ENCODE results near the gene NMU. TPM values are rescaled to one million over a fixed set of nuclear protein-coding genes. Genes with fewer than 3 reads are reported as not detected.
A peak's percentile ranks its signal among the peaks of the same experiment; 100 is the strongest.
"Not testable (repeated sequence)": the region's sequence is repeated elsewhere in the genome, so short reads cannot be mapped to it uniquely, and the experiment has no call there.

The NMU gene, protein sequence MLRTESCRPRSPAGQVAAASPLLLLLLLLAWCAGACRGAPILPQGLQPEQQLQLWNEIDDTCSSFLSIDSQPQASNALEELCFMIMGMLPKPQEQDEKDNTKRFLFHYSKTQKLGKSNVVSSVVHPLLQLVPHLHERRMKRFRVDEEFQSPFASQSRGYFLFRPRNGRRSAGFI
- not detected for polyA plus RNA-seq (2013, experiment 1 of 2; ENCODE audit: insufficient read length)
- not detected for polyA plus RNA-seq (2013, experiment 2 of 2; ENCODE audit: insufficient read length)

DNA sequence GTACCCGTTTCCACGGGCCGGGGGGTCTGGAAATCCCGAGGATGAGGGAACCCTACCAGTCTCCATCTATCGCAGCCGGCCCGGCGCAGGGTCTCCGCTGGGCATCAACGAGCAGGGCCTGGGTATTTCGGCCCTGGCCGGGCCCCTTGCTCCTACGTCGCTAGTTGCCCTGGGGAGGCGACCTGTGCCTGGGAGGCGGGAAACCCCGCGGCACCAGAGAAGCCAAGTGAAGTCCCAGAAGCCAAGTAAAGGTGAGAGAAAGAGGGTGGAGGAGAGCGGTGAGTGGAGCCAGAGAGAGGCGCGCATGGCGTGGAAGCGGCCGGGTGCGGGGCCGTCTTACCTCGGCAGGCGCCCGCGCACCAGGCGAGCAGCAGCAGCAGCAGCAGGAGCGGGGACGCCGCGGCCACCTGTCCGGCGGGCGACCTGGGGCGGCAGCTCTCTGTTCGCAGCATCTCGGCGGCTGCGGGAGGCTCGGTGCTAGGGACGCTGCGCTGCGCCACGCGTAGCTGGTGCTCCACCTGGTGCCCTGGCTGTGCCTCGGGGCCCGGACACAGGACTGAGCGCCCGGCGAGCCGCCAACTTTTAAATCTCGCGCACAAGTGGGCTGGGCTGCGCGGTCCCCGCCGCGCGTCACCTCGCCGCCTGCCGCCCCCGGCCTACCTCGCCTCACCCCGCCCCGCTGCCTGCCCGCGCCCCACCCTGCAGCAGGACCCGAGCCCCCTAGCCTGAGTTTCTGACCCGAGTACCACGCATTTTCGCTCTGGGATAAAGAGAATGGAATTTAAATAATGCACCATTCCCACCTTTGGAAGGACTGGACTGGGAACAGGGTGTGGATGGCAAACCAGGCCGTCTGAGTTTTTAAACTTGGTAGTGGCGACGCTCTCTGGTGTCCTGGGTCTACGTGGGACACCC, at the start of gene NMU:
Gene NMU (minus strand): TSS at position 558 of the 915 bp plus-strand sequence. CDS start 106 bp downstream, at position 452.
- DNase-seq: peak; percentile 18

DNA sequence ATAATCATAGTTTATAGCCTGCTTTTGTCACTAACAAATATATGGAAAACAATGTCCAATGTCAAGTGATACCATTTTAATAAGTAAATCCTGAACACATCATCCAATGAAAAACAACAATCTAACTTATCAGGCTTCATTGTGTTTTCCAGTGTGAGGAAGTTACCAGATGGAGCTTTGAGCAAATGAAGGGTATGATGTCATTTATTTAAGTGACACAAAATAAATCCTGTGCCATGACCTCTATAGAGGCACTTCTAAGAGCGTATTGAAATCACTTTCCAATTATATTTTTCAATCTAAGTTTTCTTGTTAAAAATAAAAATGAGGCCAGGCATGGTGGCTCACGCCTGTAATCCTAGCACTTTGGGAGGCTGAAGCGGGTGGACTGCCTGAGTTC, 48.2 kb upstream of the NMU start:
- DNase-seq: no peak

DNA sequence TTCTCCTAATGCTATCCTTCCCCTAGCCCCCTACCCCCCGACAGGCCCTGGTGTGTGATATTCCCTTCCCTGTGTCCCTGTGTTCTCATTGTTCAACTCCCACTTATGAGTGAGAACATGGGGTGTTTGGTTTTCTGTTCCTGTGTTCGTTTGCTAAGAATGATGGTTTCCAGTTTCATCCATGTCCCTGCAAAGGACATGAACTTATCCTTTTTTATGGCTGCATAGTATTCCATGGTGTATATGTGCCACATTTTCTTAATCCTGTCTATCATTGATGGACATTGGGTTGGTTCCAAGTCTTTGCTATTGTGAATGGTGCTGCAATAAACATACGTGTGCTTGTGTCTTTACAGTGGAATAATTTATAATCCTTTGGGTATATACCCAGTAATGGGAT, 46.7 kb upstream of the NMU start:
- not testable (repeated sequence) for DNase-seq

DNA sequence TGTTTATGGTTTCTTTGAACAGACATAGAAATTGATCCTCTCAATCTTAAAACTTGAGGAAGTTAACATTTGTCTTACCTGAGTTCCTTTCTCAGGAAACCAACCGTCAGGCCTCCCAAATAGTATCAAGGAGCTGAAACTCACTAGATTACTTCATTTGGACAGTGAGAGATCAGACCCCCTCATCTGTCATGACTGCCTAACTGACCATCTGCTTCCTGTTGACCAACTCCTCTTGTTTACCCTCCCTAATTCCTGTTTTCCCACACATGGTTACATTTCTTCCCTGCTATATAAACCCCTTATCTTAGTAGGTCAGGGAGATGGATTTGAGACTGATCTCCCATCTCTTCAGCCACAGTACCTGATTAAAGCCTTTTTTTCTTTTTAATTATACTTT, 46.2 kb upstream of the NMU start:
- no peak for DNase-seq

DNA sequence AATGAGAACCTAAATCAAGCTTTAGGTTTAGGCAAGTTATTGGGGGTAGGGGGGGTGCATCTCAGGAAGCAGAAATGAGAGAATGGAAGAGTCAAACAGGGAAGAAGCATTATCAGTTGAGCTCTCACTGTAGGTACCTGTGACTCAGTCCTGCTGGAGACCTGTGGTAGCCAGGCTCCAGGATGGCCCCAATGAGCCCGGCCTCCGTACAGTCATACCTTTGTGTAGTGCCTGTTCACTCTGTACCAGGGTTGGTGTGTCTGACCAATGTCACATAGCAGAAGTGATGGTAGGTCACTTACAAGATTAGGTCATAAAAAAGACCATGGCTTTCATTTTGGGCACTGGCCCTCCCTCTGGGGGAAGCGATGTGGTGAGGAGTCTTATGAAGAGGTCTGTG, 45.3 kb upstream of the NMU start:
- DNase-seq: no peak

DNA sequence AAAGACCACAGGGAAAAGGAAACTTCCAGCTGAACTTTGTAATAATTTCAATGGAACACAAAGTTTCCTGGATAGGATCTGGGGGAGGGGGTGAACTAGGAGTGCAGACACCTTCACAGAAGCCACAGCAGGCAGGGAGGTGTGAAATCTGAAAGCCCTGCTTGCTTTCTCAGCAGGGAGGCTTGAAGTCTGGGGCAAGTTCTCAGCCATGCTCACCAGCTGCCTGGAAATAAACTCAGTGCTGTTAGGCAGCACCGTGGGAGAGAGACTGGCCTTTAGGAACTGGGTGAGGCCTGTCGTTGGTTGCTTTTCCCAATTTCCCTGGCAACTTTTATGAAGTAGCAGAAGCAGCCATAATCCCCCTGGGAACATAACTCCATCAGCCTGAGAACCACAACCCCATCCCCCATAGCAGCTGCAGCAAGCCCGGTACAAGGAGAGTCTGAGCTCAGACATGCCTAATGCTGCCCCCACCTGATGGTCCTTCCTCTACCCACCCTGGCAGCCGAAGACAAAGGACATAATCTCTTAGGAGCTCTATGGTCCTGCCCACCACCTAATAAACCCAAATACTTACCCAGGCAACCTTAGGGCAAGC, 39.2 kb upstream of the NMU start:
- DNase-seq: peak; percentile 12

DNA sequence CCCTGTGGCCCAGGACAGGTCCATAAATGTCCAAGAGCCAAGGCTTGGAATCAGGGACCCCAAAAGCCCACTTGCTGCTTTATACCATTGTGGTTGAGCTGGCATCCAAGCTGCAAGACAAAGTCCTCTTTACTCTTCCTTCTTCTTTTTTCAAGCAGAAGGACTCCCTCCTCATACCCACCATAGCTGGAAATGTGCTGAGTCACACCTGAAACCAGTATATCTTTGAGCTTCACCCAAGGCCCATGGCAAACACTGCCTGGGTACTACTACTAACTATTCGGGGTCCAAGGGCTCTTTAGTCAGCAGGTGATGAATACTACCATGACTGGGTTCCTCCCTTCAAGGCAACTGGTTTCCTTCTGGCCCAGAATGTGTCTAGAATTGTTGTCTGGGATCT, 37.3 kb upstream of the NMU start:
- DNase-seq: no peak

DNA sequence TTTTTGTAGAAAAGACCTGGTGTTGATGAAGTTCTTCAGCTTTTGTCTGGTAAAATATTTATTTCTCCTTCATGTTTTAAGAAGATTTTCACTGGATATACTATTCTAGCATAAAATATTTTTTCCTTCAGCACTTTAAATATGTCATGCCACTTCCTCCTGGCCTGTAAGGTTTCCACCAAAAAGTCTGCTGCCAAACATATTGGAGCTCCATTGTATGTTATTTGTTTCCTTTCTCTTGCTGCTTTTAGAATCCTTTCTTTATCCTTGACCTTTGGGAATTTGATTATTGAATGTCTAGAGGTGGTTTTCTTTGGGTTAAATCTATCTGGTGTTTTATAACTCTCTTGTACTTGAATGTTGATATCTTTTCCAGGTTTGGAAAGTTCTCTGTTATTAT, 35.6 kb upstream of the NMU start:
- DNase-seq: no peak

DNA sequence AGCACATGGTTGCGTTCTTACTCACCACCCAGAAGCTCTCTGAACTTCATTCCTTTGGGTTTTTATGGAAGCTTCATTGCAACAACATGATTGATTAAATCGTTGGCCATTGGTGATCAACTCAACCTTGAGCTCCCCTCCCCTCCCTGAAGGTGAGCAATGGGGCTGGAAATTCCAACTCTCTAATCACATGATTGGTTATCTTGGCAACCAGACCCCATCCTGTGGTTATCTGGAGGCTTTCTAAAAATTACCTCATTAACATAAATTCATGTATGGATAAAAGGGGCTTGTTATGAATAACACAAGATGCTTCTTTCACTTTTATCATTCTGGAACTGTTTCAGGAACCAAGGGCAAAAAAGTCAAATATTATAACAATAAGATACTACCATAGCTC, 34.6 kb upstream of the NMU start:
- DNase-seq: no peak

DNA sequence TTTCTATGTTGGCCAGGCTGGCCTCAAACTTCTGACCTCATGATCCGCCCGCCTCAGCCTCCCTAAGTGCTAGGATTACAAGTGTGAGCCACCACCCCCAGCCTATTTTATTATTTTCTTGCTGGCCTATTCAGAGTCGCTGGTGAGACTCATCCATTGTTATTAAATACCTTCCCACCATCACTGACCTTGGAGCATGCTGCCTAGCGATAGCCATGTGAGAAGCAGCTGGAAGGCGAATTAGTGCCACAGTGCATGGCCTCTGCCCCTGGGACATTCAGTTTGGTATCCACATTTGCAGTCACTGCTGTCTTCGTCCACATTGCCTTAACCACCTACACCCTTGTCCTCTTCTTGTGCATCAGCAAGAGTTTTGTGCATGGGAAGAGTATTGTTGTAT, 32.4 kb upstream of the NMU start:
- DNase-seq: no peak

DNA sequence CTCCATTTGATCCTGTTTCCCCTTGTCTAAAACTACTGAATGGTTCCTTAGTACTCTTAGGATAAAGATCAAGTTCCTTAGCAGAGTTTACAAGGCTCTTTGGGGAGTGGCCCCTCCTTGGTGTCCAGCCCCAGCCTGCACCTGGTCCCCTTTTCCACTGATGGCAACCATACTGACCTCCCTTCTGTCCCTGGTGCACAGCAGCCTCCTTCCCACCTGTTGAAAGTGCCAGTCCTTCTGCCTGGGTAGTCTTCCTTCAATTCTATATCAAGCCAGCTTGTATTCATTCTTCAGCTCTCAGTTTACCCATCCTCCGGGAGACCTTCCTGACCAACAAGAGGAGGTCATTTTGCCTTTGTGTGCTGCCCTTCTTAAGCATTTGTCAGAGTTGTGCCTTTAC, 30.4 kb upstream of the NMU start:
- DNase-seq: no peak

DNA sequence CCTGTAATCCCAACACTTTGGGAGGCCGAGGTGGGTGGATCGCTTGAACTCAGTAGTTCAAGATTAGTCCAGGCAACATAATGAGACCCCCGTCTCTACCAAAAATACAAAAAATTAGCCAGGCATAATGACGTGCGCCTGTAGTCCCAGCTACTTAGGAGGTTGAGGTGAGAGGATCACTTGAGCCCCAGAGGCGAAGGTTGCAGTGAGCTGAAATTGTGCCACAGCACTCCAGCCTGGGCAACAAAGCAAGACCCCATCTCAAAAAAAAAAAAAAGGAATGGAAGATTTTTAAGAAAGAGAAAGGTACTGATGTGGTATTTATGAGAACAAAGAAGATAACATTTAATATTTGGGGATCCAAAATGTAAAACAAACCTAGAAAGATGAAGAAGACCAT, 27.0 kb upstream of the NMU start:
- no peak for DNase-seq

DNA sequence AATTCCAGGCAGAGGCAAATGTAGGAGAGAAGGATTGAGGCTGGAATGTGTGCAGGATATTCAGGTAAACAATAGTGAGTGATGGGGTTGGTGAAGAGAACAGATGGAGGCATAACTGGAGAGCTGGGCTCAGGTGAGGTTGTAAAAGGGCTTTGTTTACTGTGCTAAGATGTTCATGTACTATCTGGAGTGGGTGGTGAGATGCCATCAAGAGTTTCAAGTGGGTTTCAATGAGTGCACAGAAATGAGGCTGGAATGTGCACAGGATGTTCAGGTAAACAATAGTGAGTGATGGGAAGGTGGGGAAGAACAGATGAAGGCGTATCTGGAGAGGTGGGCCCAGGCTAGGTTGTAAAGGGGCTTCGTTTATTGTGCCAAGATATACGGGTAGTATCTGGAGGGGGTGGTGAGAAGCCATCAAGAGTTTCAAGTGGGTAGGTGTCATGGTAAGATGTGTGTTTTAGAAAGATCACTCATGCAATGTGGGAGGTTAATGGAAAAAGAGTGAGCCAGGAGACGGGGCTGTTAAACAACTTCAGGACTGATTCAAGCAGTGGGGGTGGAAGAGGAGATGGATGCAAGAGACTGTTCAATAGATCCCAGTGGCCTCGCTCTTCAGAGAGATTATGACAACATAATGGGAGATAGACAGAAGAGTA, 25.4 kb upstream of the NMU start:
- DNase-seq: no peak

DNA sequence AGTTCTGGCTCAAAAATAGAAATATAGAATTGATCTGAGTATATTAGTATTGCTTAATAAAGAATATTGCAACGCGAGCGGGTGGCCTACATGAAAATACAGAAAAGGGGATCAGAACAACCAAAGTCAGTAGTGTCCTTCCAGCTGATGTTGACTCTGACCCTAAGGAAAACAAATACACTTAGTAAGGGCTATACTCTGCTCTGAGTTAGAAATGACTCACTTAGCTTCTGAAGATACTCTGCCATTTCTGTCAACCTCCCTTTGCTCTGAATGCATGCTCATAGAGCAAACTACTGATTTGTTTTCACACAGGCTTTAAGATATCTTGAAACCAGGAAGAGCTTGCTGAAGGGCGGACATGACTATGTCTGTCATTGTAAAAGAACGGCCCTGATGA, 22.6 kb upstream of the NMU start:
- DNase-seq: no peak

DNA sequence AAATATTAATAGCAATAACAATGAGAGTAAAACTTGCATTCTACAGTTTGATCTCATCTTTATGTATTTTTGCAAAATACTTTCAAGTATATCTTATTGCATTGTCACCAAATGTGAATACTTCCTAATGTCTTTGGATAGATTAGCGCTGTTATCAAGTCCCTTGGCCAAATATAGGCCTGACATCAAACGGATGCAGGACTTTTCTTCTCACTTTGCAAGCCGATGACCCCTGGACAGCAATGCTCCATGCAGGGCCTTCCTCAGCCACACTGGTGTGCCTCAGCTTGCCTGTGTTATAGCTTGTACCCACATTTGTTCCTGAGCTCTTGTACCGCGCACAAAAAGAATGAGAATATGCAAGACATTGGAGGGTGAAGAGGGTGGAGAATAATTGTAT, 18.0 kb upstream of the NMU start:
- no peak for DNase-seq

DNA sequence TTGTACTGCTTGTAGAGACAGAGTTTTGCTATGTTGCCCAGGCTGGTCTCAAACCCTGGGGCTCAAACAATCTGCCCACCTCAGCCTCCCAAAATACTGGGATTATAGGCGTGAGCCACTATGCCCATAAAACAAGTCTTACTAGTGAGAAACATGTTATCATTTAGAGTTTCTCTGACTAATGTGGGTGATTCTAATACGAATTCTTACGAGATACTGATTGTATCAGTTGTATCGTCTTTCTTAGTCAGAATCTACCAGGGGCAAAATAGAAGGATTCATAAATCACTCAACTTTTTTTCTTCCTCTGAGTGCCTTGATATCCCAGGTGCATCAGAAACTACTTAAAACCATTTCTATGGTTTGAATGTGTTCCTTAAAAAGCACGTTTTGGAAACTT, 14.4 kb upstream of the NMU start:
- DNase-seq: no peak

DNA sequence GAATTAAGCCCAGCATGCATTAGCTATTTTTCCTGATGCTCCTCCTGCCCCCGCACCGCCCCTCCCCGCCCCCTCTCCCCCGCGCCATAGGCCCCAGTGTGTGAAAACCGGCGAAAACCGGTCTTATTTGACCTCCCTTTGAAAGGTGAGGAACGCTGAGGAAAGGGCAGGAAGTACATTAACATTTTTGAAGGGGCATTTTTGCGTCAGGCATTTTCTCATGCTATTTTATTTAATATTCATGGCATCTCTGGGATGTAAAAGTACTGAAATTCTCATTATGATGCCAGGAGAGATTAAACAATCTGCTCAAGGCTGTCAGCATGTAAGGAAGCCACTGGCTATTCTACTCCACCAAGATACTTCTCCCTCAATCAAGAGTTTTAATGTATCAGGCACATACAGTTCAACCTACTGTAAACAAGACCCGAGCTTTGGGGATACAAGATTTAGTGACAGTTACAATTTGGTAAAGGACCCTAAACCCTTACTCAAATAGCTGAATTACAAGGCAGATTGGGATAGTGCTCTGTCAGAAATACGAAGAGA, 1.2 kb upstream of the NMU start:
- DNase-seq: no peak

DNA sequence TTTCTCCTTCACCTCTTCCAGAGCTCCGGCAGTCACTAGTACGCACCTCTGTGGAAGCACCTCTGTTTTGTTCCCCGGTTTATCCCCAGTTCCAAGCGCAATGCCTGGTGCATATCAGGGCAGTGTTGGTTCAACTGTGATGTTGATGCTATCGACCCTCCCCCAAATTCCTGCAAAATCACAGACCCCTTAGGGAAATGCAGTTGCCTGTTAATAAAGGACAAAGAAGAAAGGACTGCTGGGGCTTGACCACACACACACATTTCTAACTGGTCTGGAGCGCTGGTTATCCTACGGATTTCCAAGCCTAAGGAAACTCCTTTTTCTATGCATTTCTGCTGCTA, 530 bp upstream of the NMU start:
- DNase-seq: no peak

DNA sequence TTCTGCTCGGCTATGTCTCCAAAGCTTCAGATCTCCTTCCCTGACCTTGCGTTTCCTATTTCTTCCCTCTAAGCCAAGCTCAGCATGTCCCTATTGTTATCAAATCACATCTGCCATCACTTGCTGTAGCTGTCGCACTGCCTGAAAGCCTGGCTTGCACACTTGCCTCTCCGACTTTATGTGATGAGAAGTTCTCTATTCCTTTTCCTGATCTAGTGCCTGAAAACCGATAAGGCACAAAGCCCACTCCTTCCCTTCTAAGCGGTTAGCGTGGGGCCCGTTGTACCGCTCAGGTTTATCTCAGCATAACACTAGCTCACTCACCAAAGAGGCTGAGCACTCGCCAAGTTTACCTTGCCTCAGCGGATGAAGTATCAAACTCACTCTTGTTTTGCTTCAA, 816 bp downstream of the NMU start:
- DNase-seq: no peak

DNA sequence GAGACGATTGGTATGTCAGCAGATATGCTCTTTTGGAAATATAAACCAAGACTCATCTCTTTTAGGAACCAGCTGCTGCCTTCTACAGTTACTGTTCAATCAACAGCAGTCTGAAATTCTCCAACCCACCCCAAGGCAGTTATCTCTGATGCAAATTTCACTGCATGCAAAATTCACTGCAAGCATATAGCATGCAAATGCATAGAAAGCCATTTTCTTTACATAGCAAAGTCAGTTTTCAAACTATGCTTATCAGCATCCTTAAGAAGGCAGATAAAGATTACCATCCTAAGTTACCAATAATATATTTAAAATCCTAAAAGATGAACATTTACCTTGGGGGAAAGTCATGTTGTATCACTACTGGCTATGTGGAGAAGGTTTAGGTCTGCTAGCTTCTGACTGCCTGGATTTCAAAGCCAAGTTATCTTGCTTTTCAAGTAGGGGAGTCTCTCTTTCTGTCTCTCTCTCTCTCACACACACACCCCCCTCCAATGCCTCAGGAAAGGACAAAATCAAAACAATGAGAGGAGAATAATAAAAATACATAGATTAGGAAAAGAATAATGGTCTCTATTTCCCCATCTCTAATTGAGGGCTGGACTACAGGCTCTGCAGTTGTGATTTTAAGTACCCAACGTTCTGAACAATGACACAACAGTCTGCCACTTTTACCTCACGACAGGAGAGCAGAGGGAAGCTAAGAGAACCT, 1.5 kb downstream of the NMU start:
- no peak for DNase-seq

DNA sequence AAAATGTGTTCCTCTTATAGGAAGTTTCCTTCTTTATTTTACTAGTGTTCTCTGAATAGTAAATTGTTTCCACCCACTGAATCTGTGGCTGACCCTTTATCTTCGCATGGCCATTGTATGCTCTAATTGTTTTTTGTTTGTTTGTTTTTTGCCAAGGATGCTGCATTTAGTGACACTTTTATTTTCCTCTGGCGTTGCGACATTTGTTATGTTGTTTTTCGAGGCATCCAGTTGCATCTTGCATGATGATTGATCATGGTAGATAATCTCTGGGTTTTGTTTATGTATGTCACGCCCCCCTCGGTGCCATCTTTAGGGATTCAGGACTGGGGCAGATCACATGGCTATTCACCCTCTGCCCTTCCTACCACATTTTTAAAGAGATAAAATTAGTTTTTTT, 2.2 kb downstream of the NMU start:
- DNase-seq: no peak

DNA sequence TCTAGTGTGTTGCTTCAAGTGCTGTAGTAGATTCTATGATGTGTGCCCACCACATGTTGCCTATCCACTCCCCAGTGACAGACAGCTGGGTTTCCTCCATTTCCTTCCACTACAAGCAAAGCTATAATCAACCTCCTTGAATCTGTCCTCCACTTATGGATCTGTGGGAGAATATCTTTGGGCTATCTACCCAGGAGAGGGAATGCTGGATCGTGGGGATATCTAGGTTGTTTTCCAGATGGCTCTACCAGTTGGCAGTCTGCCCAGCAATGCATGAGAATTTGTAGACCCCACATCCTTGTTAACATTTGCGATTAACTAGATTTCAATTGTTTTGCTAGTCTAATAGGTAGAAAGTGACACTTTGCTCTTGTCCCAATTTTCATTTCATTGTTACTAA, 10.3 kb downstream of the NMU start:
- DNase-seq: no peak
